Activated B cell treated with CpG ODN at 0.5 μM for 24 hours (primary cell): ENCODE measurements around the gene TSHZ3. TPM values are rescaled to one million over a fixed set of nuclear protein-coding genes. Genes with fewer than 3 reads are reported as not detected.

Experiments
- ATAC-seq: fragments of 200-7000 bp; cut with Tn5 transposase; one replicate; pipeline ENCODE4 v1.10.0; 2021; ENCODE audit warnings: low read depth, mild to moderate bottlenecking, moderate library complexity
- CTCF ChIA-PET: fragments of 350-600 bp; sonication (Branson Sonifier 250); formaldehyde crosslinking; loops from one replicate; lab custom pipeline; 2021; ENCODE audit warnings: antibody characterized with exemption; lab: Charles Lee
- POLR2A ChIA-PET: fragments of 350-600 bp; sonication (Branson Sonifier 250); formaldehyde crosslinking; loops from one replicate; lab custom pipeline; 2021; ENCODE audit warnings: antibody characterized with exemption; lab: Charles Lee
- DNase-seq: peaks from one replicate; pipeline ENCODE4 v3.0.0; 2022
- H3K27ac Mint-ChIP-seq: one replicate; pipeline ENCODE4 v1.8.0; 2020; ENCODE audit warnings: mixed read lengths
- H3K27me3 Mint-ChIP-seq: one replicate; pipeline ENCODE4 v1.8.0; 2021; ENCODE audit warnings: mixed read lengths
- H3K36me3 Mint-ChIP-seq: one replicate; pipeline ENCODE4 v1.8.0; 2021; ENCODE audit warnings: low read depth, mixed read lengths
- H3K4me1 Mint-ChIP-seq: one replicate; pipeline ENCODE4 v1.8.0; 2021; ENCODE audit warnings: mixed read lengths
- H3K4me3 Mint-ChIP-seq: one replicate; pipeline ENCODE4 v1.8.0; 2020; ENCODE audit warnings: mild to moderate bottlenecking, mixed read lengths
- H3K9me3 Mint-ChIP-seq: one replicate; pipeline ENCODE4 v1.8.0; 2020; ENCODE audit warnings: mixed read lengths
- intact Hi-C: fragments of 100-400 bp; cut with micrococcal nuclease; formaldehyde crosslinking; loops from one replicate; pipeline ENCODE4 v1.15.1; 2024
- total RNA-seq: library from RNA; stranded (reverse); gene quantifications from 2 replicates; pipeline ENCODE4 v1.2.3, GENCODE V29; 2022
- TF ChIP-seq, protein P1 (sequence below): fragments of 200-600 bp; IDR thresholded peaks from one replicate; pipeline ENCODE4 v1.8.0; 2022; ENCODE audit warnings: antibody characterized with exemption, mild to moderate bottlenecking

TSHZ3 gene
- total RNA-seq, 1 donor from 2014 or later: not detected

DNA sequence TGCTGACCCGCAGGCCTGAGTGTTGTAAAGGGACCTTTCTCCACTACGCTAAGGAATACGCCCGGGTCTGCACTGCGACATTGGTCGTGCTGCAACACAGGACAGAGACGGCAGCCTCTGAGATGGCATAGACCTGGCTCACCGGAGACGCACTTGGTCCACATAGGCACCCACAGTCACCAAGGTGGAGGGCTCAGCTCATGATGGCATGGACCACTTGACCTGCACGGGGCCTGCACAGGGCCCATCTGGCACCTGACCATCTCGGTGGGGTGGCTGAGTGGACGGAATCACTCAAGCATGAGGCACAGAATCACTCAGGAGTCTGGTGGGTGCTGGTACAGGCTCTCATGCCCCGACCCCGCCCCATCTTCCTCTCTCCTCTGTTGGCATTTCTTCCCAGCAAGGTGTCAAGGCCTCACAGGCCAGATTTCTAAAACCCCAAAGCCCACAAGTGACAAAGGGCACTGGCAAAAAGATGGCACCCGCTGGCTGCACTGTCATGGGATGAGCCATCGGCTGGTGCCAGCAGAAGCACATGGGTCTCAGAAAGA, 45.9 kb downstream of the TSHZ3 start:
- Mint-ChIP-seq H3K4me3 (no peak overlapping the region), H3K36me3 (no peaks in the 10 kb centered on the region), H3K27ac (no peak overlapping the region), H3K27me3 (no peaks in the 10 kb centered on the region), H3K4me1 (no peaks in the 10 kb centered on the region), H3K9me3 (no peaks in the 10 kb centered on the region)
- CTCF ChIA-PET: no interaction called here
- intact Hi-C loops: no loop called here
- ATAC-seq (no peak), DNase-seq (no peak)
- POLR2A ChIA-PET: no interaction called here
- TF ChIP-seq, protein P1, sequence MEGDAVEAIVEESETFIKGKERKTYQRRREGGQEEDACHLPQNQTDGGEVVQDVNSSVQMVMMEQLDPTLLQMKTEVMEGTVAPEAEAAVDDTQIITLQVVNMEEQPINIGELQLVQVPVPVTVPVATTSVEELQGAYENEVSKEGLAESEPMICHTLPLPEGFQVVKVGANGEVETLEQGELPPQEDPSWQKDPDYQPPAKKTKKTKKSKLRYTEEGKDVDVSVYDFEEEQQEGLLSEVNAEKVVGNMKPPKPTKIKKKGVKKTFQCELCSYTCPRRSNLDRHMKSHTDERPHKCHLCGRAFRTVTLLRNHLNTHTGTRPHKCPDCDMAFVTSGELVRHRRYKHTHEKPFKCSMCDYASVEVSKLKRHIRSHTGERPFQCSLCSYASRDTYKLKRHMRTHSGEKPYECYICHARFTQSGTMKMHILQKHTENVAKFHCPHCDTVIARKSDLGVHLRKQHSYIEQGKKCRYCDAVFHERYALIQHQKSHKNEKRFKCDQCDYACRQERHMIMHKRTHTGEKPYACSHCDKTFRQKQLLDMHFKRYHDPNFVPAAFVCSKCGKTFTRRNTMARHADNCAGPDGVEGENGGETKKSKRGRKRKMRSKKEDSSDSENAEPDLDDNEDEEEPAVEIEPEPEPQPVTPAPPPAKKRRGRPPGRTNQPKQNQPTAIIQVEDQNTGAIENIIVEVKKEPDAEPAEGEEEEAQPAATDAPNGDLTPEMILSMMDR: no peak

DNA sequence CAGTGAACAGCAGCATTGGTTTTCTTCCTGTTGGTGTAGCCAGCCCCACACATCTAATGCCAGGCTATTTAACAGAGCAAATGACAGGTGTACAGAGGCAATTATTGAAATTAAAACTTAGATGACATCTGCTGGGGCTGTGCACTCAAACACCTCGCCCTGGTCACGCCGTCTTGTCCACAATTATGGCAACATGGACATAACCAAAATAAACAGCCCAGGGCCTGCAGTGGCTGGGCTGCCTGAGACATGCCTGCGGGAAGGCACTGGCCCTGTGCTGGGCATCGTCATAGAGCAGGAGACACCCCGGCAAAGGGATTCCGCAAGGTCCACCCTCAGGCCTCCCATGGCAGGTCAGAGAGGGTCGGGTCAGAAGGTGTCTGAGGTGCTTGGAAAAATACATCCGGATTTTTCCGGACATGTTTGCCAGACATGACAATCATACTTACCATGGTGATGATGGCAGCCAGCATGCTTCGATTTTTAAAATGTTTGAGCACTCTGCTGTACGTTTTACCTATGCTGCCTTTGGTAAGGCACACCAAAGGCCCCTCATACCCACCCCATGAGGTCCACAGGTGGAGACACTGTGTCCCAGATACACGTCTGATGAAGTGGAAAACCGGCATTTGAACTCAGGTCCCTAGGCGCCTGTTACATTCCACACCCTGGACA, 47.8 kb downstream of the TSHZ3 start:
- POLR2A ChIA-PET: no interaction called here
- ATAC-seq (no peak), DNase-seq (no peak)
- intact Hi-C loops: no loop called here
- Mint-ChIP-seq H3K9me3 (no peaks in the 10 kb centered on the region), H3K4me3 (no peak overlapping the region), H3K4me1 (no peaks in the 10 kb centered on the region), H3K27ac (no peak overlapping the region), H3K36me3 (no peaks in the 10 kb centered on the region), H3K27me3 (no peaks in the 10 kb centered on the region)
- TF ChIP-seq, protein P1: no peak
- CTCF ChIA-PET: no interaction called here

- Mint-ChIP-seq H3K9me3 (no peaks in the 10 kb centered on the region), H3K4me1 (no peaks in the 10 kb centered on the region), H3K36me3 (no peaks in the 10 kb centered on the region), H3K4me3 (no peak overlapping the region), H3K27me3 (no peaks in the 10 kb centered on the region), H3K27ac (no peak overlapping the region)
- ChIA-PET CTCF (no interaction called here), POLR2A (no interaction called here)
- intact Hi-C loops: no loop called here
- TF ChIP-seq, protein P1: no peak
- DNase-seq (no peak), ATAC-seq (no peak)
Observed at GRCh38 chr19:31300422-31300821, 48.8 kb downstream of the TSHZ3 start.

DNA sequence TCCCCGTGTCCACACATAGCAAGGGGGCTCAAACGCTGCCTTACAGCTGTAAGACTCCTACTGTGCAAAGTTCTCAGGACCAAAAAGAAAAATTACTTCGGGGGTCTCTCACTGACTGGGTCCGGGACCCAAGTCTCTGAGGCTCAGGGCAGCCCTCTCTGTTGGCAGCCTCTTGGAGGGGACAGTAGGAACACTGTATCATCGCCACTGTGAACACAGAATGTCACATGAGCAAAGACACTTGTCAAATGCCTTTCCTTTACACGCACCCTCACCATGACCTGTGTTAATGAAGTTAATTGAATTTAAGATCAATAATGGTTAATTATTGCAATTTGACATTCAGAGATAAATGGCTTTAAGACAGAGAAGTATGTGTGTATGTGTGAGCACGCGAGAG, 49.6 kb downstream of the TSHZ3 start:
- Mint-ChIP-seq H3K4me3 (no peak overlapping the region), H3K27ac (no peak overlapping the region), H3K4me1 (no peaks in the 10 kb centered on the region), H3K36me3 (no peaks in the 10 kb centered on the region), H3K27me3 (no peaks in the 10 kb centered on the region), H3K9me3 (no peaks in the 10 kb centered on the region)
- POLR2A ChIA-PET: no interaction called here
- TF ChIP-seq, protein P1: no peak
- CTCF ChIA-PET: no interaction called here
- no peak for ATAC-seq
- DNase-seq: no peak
- intact Hi-C loops: no loop called here

GRCh38 chr19:31297991-31298390, 51.2 kb downstream of the TSHZ3 start:
- intact Hi-C loops: no loop called here
- DNase-seq (no peak), ATAC-seq (no peak)
- no peak overlapping the region for H3K27ac Mint-ChIP-seq
- ChIA-PET CTCF (no interaction called here), POLR2A (no interaction called here)
- H3K9me3 Mint-ChIP-seq: no peaks in the 10 kb centered on the region
- no peaks in the 10 kb centered on the region for H3K36me3 Mint-ChIP-seq
- H3K4me1 Mint-ChIP-seq: no peaks in the 10 kb centered on the region
- H3K4me3 Mint-ChIP-seq: no peak overlapping the region
- H3K27me3 Mint-ChIP-seq: no peaks in the 10 kb centered on the region
- TF ChIP-seq, protein P1: no peak
